Effector memory CD8-positive, alpha-beta T cell (primary cell): Measurements from ENCODE around the gene SSR4.
A peak's percentile ranks its signal among the peaks of the same experiment; 100 is the strongest.
"Not testable (repeated sequence)": the region's sequence is repeated elsewhere in the genome, so short reads cannot be mapped to it uniquely, and the experiment has no call there.

Experiments used
- ATAC-seq: fragments of 150-1000 bp; cut with Tn5 transposase; replicated peaks from 2 replicates; pipeline ENCODE4 v1.10.0; 2021; ENCODE audit warnings: mild to moderate bottlenecking, moderate library complexity
- DNase-seq, 3 experiments: peaks; one replicate each; pipeline ENCODE4 v3.0.0; 2021
- H3K27ac Mint-ChIP-seq, 2 donors: one replicate each; pipeline ENCODE4 v1.8.0; 2022; ENCODE audit warnings: mild to moderate bottlenecking in 2 of 2, mixed read lengths in 2 of 2, moderate library complexity in 2 of 2
- H3K27me3 Mint-ChIP-seq, 2 donors: one replicate each; pipeline ENCODE4 v1.8.0; 2022; ENCODE audit warnings: mixed read lengths in 2 of 2
- H3K36me3 Mint-ChIP-seq: one replicate; pipeline ENCODE4 v1.8.0; 2022; ENCODE audit warnings: mild to moderate bottlenecking, moderate library complexity, mixed read lengths; ENCODE audit not compliant: insufficient read depth
- H3K4me1 Mint-ChIP-seq, 2 donors: one replicate each; pipeline ENCODE4 v1.8.0; 2022; ENCODE audit warnings: low read depth in 2 of 2, mixed read lengths in 2 of 2
- H3K4me3 Mint-ChIP-seq, 2 donors: one replicate each; pipeline ENCODE4 v1.8.0; 2022; ENCODE audit warnings: mild to moderate bottlenecking in 2 of 2, mixed read lengths in 2 of 2, moderate library complexity in 2 of 2
- H3K9me3 Mint-ChIP-seq, 2 donors: one replicate each; pipeline ENCODE4 v1.8.0; 2022; ENCODE audit warnings: mixed read lengths in 2 of 2

Gene SSR4

DNA sequence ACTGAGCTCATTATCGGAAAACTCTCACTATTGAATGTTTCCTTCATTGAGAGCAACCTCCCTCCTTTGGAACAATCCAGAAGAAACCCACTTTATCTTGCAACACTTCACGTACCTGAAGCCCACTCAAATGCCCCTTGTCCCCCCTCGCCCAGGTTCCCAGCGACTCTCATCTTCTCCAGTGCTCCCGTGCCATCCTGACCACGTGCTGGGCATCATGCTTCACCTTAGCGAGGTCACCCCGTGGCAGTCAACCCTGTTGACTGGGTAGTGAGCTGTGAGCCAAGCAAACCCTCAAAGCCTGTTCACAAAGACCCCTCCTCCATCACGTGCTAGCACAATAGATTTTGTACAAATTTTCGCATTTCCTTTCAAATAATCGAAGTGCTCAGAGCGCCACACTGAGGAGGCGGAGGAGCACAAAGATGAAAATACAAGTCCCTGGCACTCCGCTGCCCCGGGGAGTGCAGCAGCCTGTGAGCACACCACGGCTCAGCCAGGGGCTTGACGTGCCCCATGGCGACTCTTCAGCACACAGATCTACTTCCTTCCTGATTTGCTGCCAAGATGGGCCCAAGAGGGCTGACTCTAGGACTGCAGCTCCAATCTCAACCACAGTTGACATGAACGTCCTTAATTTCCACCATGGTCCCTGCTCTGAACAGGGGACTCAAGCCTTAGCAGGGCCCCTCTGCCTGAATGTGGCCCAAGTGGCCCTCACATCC lies 20.3 kb downstream of the SSR4 start:
- DNase-seq (no peak), ATAC-seq (no peak)
- H3K27ac Mint-ChIP-seq = peak overlapping the region; percentile 23 to 77
- H3K9me3 Mint-ChIP-seq = no peaks in the 10 kb centered on the region
- peaks cover 31% of the 10 kb centered on the region in 2 donors for H3K4me1 Mint-ChIP-seq
- no peaks in the 10 kb centered on the region for H3K27me3 Mint-ChIP-seq
- peak overlapping the region; percentile 41 to 64 for H3K4me3 Mint-ChIP-seq
- H3K36me3 Mint-ChIP-seq = no peaks in the 10 kb centered on the region

DNA sequence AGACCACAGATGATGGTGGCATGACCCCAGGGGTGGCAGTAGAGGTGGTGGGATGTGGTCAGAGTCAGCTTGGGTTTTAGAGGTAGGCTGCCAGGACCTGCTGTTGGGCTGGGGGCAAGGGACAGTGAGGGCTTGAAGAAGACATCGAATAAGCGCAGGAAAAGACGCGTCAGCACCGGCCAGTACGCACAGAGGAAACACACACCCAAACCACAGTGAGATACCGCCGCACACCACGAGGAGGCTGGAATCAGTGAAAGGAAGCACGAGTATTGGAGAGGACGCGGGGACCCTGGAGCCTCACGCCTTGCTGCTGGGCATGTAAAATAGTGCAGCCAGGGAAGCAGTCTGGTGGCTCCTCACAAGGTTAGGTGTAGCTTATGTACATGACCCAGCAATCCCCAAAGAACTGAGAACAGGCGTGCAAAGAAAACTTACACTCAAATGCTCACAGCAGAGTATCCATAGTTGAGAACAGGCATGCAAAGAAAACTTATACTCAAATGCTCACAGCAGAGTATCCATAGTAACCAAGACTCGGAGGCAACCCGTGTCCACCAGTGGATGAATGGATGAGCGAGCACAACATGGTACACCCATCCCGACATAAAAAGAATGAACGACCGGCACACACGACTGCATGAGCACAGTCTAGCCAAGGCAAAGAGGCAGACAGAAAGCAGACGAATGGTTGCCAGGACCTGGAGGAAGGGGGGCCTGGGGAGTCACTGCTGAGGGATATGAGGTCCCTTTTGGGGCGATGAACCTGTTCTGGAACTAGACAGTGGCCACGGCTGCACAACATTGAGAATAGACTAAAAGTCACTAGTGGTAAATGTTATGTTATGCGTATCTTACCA lies 22.6 kb downstream of the SSR4 start:
- ATAC-seq (peak; percentile 61), DNase-seq (peak; percentile 34 to 47 (median 40))
- Mint-ChIP-seq H3K27me3 (no peaks in the 10 kb centered on the region), H3K4me3 (peak overlapping the region; percentile 74 to 78), H3K4me1 (peaks cover 40 to 44% of the 10 kb centered on the region in 2 donors), H3K36me3 (peaks cover 6% of the 10 kb centered on the region), H3K9me3 (no peaks in the 10 kb centered on the region), H3K27ac (peak overlapping the region; percentile 71 to 82)

DNA sequence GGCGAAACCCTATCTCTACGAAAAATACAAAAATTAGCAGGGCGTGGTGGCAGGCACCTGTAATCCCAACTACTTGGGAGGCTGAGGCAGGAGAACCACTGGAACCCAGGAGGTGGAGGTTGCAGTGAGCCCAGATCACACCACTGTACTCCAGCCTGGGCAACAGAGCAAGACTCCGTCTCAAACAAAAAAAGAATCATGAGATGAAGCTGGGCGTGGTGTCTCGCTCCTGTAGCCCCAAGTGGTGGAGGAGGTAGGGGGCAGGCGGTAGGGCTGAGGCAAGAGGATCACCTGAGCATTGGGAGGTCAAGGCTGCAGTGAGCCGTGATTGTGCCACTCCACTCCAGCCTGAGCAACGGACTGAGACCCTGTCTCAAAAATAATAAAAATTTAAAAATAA lies 23.6 kb downstream of the SSR4 start:
- DNase-seq, H3K9me3 Mint-ChIP-seq, ATAC-seq, H3K27me3 Mint-ChIP-seq, H3K36me3 Mint-ChIP-seq: not testable (repeated sequence)
- peak overlapping the region in 1 of 2 donors; percentile 52 for H3K27ac Mint-ChIP-seq
- H3K4me1 Mint-ChIP-seq = peaks cover 44 to 48% of the 10 kb centered on the region in 2 donors
- H3K4me3 Mint-ChIP-seq = peak overlapping the region; percentile 74 to 78

DNA sequence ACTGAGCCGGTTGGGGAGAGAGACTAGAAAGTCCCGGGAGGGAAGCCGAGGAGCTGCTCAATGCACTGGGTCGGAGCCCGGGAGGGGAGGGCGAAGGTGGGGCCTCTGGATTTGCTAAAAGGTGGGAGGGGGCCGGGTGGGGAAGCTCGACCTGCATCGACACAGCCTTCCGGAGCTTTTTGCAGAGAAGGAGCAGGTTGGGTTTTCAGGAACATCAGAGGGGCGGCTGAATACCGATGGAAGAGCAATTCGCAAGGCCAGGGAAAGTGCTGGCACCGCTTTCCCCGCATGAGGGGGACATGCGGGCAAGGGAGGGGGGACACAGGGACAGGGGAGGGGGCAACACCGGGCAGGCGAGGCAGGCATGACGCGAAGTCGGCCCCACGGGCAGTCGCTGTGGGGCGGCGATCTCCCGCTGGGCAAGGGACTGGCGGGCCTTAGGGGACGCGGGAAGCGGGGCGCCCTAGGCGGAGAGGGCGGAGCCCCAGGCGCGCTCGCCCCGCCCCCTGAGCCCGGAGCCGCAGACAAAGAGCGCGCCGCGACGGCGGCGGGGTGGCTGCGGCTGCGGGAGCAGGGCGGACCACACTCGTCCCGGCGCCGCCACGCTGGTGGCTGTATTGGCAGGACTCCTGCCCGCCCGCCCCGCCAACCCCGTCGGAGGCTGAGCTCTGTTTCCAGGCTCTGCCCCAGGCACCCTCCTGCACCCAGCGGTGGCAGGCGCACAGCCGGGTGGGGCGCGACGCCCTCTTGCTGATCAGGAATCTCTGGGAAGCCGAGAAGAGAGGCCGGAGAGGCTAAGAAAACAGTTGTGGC lies 24.3 kb downstream of the SSR4 start:
- peak; percentile 60 for ATAC-seq
- H3K9me3 Mint-ChIP-seq = no peaks in the 10 kb centered on the region
- H3K4me1 Mint-ChIP-seq = peaks cover 45 to 48% of the 10 kb centered on the region in 2 donors
- H3K4me3 Mint-ChIP-seq = peak overlapping the region; percentile 74 to 78
- no peaks in the 10 kb centered on the region for H3K27me3 Mint-ChIP-seq
- peak overlapping the region in 1 of 2 donors; percentile 52 for H3K27ac Mint-ChIP-seq
- peaks cover 9% of the 10 kb centered on the region for H3K36me3 Mint-ChIP-seq
- DNase-seq = peak; percentile 56 to 63 (median 57)

DNA sequence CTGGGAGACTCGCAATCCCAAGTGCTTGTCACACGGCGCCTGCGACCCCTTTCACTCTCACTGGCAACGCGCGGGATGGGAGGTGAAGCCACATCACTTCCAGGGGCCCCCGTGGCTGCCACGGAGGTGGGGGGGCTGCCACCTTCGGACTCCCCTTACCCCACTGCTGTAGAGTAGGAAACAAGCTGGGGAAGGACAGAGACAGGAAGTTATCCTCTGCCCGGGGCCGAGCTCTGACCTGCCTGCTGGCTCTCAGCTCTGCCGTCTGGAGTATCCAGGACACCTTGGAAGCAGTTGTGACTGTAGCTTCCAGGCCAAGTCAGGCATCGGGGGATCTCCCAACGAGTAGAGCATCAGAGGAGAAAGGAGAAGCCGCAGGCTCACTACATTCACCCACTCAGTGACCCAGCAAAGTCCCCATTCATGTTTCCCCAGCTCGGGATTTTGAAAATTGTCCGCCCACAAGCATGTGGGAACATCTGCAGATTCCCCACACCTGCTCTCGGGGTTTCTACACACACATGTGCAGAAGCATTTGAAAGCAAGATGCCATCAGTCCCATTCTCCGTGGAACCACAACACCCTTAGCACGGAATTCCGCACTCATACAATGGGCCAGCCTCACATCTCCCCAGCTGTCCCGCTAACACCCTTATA lies 25.0 kb downstream of the SSR4 start:
- Mint-ChIP-seq H3K4me3 (peak overlapping the region; percentile 67 to 74), H3K36me3 (peaks cover 9% of the 10 kb centered on the region), H3K4me1 (peaks cover 46 to 49% of the 10 kb centered on the region in 2 donors), H3K9me3 (no peaks in the 10 kb centered on the region), H3K27me3 (no peaks in the 10 kb centered on the region), H3K27ac (no peak overlapping the region)
- no peak for DNase-seq
- no peak for ATAC-seq

DNA sequence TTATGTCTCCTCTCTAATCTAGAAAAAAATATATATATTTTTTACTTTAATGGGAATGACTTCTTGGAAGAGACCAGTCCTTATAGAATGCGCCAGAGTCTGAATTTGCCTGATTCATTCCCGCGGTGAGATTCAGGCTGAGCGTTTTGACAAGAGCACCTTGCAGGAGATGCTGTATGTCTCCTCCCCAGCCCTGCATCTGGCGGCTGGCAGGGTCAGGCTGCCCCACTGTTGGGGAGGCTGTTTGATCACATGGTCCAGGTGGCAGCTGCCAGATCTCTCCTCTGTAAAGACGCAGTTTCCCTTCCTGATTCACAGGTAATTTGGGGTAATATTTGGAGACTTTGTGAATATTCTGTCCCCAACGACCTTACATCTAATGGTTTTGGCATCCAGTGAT lies 26.1 kb downstream of the SSR4 start:
- no peaks in the 10 kb centered on the region for H3K9me3 Mint-ChIP-seq
- H3K36me3 Mint-ChIP-seq = peaks cover 9% of the 10 kb centered on the region
- peak overlapping the region; percentile 32 to 52 for H3K27ac Mint-ChIP-seq
- DNase-seq (no peak), ATAC-seq (no peak)
- H3K27me3 Mint-ChIP-seq = no peaks in the 10 kb centered on the region
- peak overlapping the region; percentile 31 to 67 for H3K4me3 Mint-ChIP-seq
- H3K4me1 Mint-ChIP-seq = peaks cover 39 to 40% of the 10 kb centered on the region in 2 donors

DNA sequence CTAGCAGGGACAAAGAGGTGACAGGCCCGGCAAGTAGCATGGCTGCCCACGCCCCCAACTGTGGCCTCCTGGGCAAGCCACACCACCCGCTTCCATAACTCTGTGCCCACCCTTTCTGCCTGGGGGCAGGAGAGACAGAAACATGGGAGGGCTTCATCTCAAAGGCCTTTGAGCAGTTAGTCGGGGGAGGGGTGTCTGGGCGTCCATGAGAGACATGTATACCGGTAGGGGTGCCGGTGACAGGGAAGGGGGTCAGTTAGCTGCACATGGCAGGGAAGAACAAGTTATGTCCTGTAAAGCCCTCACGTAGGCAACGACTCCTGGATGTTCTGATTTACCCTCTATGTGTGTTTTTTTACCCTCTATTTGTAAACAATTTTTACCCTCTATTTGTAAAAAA lies 26.6 kb downstream of the SSR4 start:
- Mint-ChIP-seq H3K36me3 (peaks cover 9% of the 10 kb centered on the region), H3K4me1 (peaks cover 39 to 40% of the 10 kb centered on the region in 2 donors), H3K27me3 (no peaks in the 10 kb centered on the region), H3K27ac (peak overlapping the region; percentile 32 to 52), H3K4me3 (peak overlapping the region; percentile 31 to 67), H3K9me3 (no peaks in the 10 kb centered on the region)
- DNase-seq (no peak), ATAC-seq (no peak)

DNA sequence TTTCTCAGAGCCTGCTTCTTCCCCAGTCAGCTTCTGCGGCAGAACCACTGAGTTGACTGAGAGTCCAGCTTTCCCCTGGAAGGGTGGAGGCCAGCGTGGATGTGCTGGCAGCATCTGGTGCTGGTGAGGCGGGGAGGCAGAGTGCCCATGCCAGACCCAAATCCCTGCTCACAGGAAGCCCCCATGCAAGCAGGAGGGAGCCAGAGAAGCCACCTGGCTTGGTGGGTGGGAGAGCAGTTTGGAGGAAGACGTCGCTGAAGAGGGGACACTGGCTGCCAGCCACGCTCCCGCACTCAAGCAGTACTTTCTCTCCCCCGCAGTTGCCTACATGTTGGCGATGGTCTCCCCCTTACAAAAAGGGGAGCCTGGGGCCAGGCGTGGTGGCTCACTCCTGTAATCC lies 29.9 kb downstream of the SSR4 start:
- ATAC-seq (no peak), DNase-seq (no peak)
- no peaks in the 10 kb centered on the region for H3K9me3 Mint-ChIP-seq
- peaks cover 9% of the 10 kb centered on the region for H3K36me3 Mint-ChIP-seq
- peaks cover 39 to 44% of the 10 kb centered on the region in 2 donors for H3K4me1 Mint-ChIP-seq
- no peak overlapping the region for H3K4me3 Mint-ChIP-seq
- no peaks in the 10 kb centered on the region for H3K27me3 Mint-ChIP-seq
- H3K27ac Mint-ChIP-seq = peak overlapping the region in 1 of 2 donors; percentile 46

DNA sequence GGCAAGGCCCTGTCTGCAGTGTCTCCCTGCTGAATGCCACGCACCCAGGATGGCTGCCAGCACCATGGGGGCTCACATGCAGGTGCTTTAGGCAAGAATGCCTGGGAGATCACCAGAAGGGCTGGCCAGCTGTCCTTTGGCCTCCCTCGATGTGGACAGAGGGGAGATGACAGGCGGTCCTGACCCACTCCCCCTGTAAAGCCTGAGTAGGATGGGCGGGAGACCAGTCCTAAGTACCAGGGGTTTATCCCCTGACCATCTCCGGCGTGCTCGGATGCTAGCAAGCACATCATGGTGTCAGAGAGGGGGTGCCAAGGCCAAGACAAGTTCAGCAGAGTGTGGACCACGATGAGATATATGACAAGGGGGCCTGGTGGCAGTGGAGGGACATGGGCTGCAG lies 30.6 kb downstream of the SSR4 start:
- DNase-seq (no peak), ATAC-seq (no peak)
- Mint-ChIP-seq H3K4me1 (peaks cover 35 to 42% of the 10 kb centered on the region in 2 donors), H3K27ac (no peak overlapping the region), H3K9me3 (no peaks in the 10 kb centered on the region), H3K27me3 (no peaks in the 10 kb centered on the region), H3K4me3 (no peak overlapping the region), H3K36me3 (peaks cover 9% of the 10 kb centered on the region)

DNA sequence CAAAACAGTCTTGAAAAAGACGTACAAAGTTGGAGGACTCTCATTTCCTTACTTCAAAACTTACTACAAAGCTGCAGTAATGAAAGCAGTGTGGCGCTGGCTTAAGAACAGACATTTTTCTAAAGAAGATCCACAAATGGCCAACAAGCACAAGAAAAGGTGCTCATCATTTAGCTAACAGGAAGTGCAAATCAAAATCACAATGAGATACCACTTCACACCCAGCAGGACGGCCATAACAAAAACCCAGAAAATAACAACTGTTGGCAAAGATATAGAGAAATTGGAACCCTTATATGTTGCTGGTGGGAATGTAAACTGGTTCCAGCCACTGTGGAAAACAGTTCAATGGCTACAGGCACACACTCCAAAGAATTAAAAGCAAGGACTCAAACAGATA lies 32.5 kb downstream of the SSR4 start:
- peaks cover 28 to 30% of the 10 kb centered on the region in 2 donors for H3K4me1 Mint-ChIP-seq
- peak overlapping the region in 1 of 2 donors; percentile 57 for H3K27ac Mint-ChIP-seq

DNA sequence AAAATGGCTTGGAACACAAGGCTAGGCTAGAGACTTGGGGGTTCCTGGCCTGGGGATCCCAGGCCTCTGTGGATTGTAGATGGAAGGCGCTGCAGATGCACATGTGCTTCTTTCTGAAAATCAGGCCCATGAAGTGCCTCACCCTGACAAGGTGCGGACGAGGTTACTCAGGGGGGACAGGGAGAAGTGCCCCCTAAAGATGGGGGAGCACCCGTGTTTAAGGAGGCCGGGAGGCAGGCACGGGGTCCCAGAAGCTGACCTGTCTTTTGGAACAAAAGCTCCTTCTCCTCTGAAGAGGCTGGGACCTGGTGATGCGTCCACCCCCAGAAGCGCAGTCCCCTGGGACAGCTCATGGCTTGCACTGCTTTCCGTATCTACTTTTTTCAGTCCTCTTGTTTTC lies 33.4 kb downstream of the SSR4 start:
- no peaks in the 10 kb centered on the region for H3K27me3 Mint-ChIP-seq
- no peak for ATAC-seq

More for the DNA sequence above, 32.5 kb downstream of the SSR4 start:
- Mint-ChIP-seq H3K9me3 (no peaks in the 10 kb centered on the region), H3K4me3 (peak overlapping the region in 1 of 2 donors; percentile 37), H3K27me3 (no peaks in the 10 kb centered on the region), H3K36me3 (peaks cover 3% of the 10 kb centered on the region)
- ATAC-seq = no peak
- no peak for DNase-seq

DNA sequence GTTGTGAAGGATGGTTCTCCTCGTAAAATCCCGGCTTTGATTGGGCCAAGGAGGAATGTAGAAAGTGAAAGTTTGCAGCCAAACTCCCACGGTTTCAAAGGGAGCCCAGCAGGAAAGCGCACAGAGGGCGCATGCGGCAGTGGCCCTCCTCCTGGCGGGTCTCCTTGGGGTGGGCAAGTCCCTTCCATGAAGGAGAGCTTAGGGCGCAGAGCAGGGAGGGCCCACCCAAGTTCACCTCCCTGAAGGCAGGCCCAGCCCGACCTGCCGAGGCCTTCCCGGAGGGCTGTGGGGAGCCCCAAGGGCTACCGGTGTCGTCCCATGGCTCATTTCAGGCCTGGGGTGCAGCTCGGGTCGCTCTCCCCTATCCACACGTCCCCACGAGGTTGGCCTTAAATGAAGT lies 33.8 kb downstream of the SSR4 start:
- no peaks in the 10 kb centered on the region for H3K9me3 Mint-ChIP-seq
- peaks cover 22 to 23% of the 10 kb centered on the region in 2 donors for H3K4me1 Mint-ChIP-seq
- no peaks in the 10 kb centered on the region for H3K36me3 Mint-ChIP-seq
- no peak overlapping the region for H3K27ac Mint-ChIP-seq
- DNase-seq (no peak), ATAC-seq (no peak)
- peak overlapping the region; percentile 0 to 37 for H3K4me3 Mint-ChIP-seq
- no peaks in the 10 kb centered on the region for H3K27me3 Mint-ChIP-seq

More for the DNA sequence above, 33.4 kb downstream of the SSR4 start:
- Mint-ChIP-seq H3K9me3 (no peaks in the 10 kb centered on the region), H3K4me1 (peaks cover 22 to 23% of the 10 kb centered on the region in 2 donors), H3K27ac (peak overlapping the region in 1 of 2 donors; percentile 36), H3K4me3 (peak overlapping the region; percentile 0 to 37), H3K36me3 (no peaks in the 10 kb centered on the region)
- DNase-seq = no peak
